ENCODE results near the gene ATG4D.

DNA sequence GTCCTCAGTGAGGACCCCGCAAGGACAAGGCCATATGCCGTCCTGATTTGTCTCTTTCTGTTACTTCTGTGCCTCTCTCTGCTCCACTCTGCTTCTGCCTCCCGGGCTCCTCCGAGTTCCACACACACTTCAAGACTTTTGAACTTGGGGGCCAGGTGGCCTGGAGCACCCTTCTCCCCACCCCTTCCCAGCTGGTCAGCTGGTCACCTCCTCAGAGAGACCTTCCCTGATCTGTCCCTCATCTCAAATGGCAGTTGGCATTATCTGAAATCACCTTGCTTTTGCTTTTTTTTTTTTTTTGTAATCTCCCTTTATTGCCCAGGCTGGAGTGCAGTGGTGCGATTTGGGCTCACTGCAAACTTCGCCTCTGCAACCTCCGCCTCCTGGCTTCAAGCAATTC, 24.3 kb upstream of the ATG4D start:
- TF ChIP-seq, protein P1, sequence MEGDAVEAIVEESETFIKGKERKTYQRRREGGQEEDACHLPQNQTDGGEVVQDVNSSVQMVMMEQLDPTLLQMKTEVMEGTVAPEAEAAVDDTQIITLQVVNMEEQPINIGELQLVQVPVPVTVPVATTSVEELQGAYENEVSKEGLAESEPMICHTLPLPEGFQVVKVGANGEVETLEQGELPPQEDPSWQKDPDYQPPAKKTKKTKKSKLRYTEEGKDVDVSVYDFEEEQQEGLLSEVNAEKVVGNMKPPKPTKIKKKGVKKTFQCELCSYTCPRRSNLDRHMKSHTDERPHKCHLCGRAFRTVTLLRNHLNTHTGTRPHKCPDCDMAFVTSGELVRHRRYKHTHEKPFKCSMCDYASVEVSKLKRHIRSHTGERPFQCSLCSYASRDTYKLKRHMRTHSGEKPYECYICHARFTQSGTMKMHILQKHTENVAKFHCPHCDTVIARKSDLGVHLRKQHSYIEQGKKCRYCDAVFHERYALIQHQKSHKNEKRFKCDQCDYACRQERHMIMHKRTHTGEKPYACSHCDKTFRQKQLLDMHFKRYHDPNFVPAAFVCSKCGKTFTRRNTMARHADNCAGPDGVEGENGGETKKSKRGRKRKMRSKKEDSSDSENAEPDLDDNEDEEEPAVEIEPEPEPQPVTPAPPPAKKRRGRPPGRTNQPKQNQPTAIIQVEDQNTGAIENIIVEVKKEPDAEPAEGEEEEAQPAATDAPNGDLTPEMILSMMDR (IDR thresholded peaks at IDR 0.05), result no peak
- no peak for TF ChIP-seq POLR2A (IDR thresholded peaks at IDR 0.05)
